PC-3 (cell line): Measurements from ENCODE around the gene GGNBP2.

Experiments used
- CTCF ChIP-seq: fragments of 300-600 bp; sonication (generic); conservative IDR thresholded peaks from 2 replicates; pipeline ENCODE4 v1.5.1; 2017; ENCODE audit warnings: antibody characterized with exemption, low read depth, mild to moderate bottlenecking, low read length
- EZH2 ChIP-seq: fragments of 300-600 bp; sonication (generic); IDR thresholded peaks from one replicate; pipeline ENCODE4 v1.6.1; 2017; ENCODE audit warnings: antibody characterized with exemption, mild to moderate bottlenecking, low read length; ENCODE audit not compliant: unreplicated experiment
- EZH2phosphoT487 ChIP-seq: fragments of 300-600 bp; sonication (generic); IDR thresholded peaks from 2 replicates; pipeline ENCODE4 v1.6.1; 2018; ENCODE audit warnings: mild to moderate bottlenecking, antibody characterized with exemption, low read length, borderline replicate concordance

- no peak for TF ChIP-seq CTCF
- no peak for TF ChIP-seq EZH2phosphoT487
- no peak for TF ChIP-seq EZH2
Observed at GRCh38 chr17:36583787-36584186, 39.1 kb downstream of the GGNBP2 start.
